KMS-11 (cell line): ENCODE results near the gene ELMOD3.
A peak's percentile ranks its signal among the peaks of the same experiment; 100 is the strongest.

Source experiments
- H2AFZ ChIP-seq: fragments of 200-600 bp; sonication (generic); 2 replicates; pipeline ENCODE4 v1.6.1; 2016; ENCODE audit warnings: antibody characterized with exemption, mixed run types, low read depth
- H3K27ac ChIP-seq: fragments of 200-600 bp; sonication (generic); 2 replicates; pipeline ENCODE4 v1.6.1; 2016; ENCODE audit warnings: mild to moderate bottlenecking, mixed run types
- H3K27me3 ChIP-seq: fragments of 200-600 bp; sonication (generic); 2 replicates; pipeline ENCODE4 v1.6.1; 2017; ENCODE audit warnings: mild to moderate bottlenecking, low read depth, mixed run types, moderate library complexity; ENCODE audit not compliant: insufficient read depth
- H3K36me3 ChIP-seq: fragments of 200-600 bp; sonication (generic); 2 replicates; pipeline ENCODE4 v1.6.1; 2017; ENCODE audit warnings: mild to moderate bottlenecking, mixed run types; ENCODE audit not compliant: insufficient read depth
- H3K4me1 ChIP-seq: fragments of 200-600 bp; sonication (generic); 2 replicates; pipeline ENCODE4 v1.6.1; 2016; ENCODE audit warnings: mild to moderate bottlenecking, low read depth, mixed run types; ENCODE audit not compliant: poor library complexity, severe bottlenecking
- H3K4me2 ChIP-seq: fragments of 200-600 bp; sonication (generic); 2 replicates; pipeline ENCODE4 v1.7.0; 2016; ENCODE audit warnings: mild to moderate bottlenecking, mixed run types
- H3K4me3 ChIP-seq: fragments of 200-600 bp; sonication (generic); IDR thresholded peaks from 2 replicates; pipeline ENCODE4 v1.6.1; 2017; ENCODE audit warnings: low read depth, low read length, mixed read lengths; ENCODE audit not compliant: insufficient read depth
- H3K79me2 ChIP-seq: fragments of 200-600 bp; sonication (generic); 2 replicates; pipeline ENCODE4 v1.6.1; 2016; ENCODE audit warnings: low read depth, mixed run types; ENCODE audit not compliant: insufficient read depth
- H3K9ac ChIP-seq: fragments of 200-600 bp; sonication (generic); 2 replicates; pipeline ENCODE4 v1.6.1; 2016; ENCODE audit warnings: mild to moderate bottlenecking, mixed run types
- H4K20me1 ChIP-seq: fragments of 200-600 bp; sonication (generic); 2 replicates; pipeline ENCODE4 v1.6.1; 2016; ENCODE audit warnings: mild to moderate bottlenecking, mixed run types; ENCODE audit not compliant: insufficient read depth
- TF ChIP-seq, protein P1 (sequence below): fragments of 200-600 bp; sonication (generic); conservative IDR thresholded peaks from 2 replicates; pipeline ENCODE4 v1.6.1; 2017; ENCODE audit warnings: low read depth, mild to moderate bottlenecking, antibody characterized with exemption, low read length, moderate library complexity, mixed read lengths

ELMOD3 gene

GRCh38 chr2:85435981-85436835 lies 81.6 kb downstream of the ELMOD3 start:
- peak overlapping the region; percentile 80 for H2AFZ ChIP-seq
- peak overlapping the region; percentile 86; the same call in 1 of the 2 replicates for H3K27ac ChIP-seq
- H3K4me3 ChIP-seq = no peak overlapping the region
- TF ChIP-seq, protein P1, sequence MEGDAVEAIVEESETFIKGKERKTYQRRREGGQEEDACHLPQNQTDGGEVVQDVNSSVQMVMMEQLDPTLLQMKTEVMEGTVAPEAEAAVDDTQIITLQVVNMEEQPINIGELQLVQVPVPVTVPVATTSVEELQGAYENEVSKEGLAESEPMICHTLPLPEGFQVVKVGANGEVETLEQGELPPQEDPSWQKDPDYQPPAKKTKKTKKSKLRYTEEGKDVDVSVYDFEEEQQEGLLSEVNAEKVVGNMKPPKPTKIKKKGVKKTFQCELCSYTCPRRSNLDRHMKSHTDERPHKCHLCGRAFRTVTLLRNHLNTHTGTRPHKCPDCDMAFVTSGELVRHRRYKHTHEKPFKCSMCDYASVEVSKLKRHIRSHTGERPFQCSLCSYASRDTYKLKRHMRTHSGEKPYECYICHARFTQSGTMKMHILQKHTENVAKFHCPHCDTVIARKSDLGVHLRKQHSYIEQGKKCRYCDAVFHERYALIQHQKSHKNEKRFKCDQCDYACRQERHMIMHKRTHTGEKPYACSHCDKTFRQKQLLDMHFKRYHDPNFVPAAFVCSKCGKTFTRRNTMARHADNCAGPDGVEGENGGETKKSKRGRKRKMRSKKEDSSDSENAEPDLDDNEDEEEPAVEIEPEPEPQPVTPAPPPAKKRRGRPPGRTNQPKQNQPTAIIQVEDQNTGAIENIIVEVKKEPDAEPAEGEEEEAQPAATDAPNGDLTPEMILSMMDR = no peak
- no peak overlapping the region for H3K4me2 ChIP-seq
- peaks cover 20% of the 10 kb centered on the region for H3K4me1 ChIP-seq
- H3K27me3 ChIP-seq = no peaks in the 10 kb centered on the region
- no peaks in the 10 kb centered on the region for H4K20me1 ChIP-seq
- no peaks in the 10 kb centered on the region for H3K79me2 ChIP-seq
- H3K9ac ChIP-seq = no peak overlapping the region
- H3K36me3 ChIP-seq = no peaks in the 10 kb centered on the region

GRCh38 chr2:85436836-85437487 lies 82.4 kb downstream of the ELMOD3 start:
- Histone ChIP-seq H3K36me3 (no peaks in the 10 kb centered on the region), H3K79me2 (no peaks in the 10 kb centered on the region), H3K4me2 (peak overlapping the region; percentile 84), H4K20me1 (no peaks in the 10 kb centered on the region), H2AFZ (peak overlapping the region; percentile 80), H3K4me1 (peaks cover 20% of the 10 kb centered on the region), H3K9ac (peak overlapping the region; percentile 95), H3K27me3 (no peaks in the 10 kb centered on the region), H3K27ac (peak overlapping the region; percentile 86), H3K4me3 (no peak overlapping the region)
- TF ChIP-seq, protein P1 = no peak

DNA sequence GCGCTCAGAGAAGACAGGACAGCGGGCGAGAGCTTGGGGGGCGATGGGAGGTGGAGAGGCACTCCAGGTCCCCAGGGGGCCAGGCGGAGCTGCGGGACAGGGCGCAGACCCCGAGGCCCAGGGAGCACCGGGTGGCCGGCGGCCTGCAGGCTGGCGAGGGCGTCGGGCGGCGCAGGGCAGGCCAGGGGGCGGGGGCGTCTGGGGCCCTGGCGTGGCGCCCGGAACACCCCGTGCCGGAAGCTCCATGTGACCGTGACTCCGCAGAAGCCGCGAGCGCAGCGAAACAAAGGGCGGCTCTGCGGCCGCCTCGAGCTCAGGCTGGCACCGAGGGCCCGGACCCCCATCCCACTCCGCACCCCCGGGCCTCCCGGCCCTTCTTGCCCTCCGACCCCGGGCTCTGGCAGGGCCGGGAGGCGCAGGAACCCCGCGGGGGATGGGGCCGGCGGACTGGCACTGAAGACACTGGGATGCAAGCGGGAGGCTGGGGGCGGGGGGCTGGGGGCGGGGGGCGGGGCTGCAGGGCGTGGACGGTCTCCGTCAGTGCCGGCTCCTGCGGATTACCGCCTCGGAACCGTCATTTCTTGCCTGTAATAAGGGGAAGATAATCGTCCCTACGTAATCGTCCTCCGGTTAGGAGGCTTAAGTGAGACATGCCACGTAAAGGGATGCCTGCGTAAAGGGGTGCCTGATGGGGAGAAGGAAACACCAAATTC lies 83.1 kb downstream of the ELMOD3 start:
- Histone ChIP-seq H3K4me2 (peak overlapping the region; percentile 84), H3K79me2 (no peaks in the 10 kb centered on the region), H4K20me1 (no peaks in the 10 kb centered on the region), H3K4me1 (peaks cover 20% of the 10 kb centered on the region), H3K27ac (peak overlapping the region; percentile 86), H3K36me3 (no peaks in the 10 kb centered on the region), H3K4me3 (no peak overlapping the region), H2AFZ (peak overlapping the region; percentile 80), H3K27me3 (no peaks in the 10 kb centered on the region), H3K9ac (peak overlapping the region; percentile 95)
- TF ChIP-seq, protein P1 = no peak

- peak overlapping the region; percentile 95; the same call in 1 of the 2 replicates for H3K9ac ChIP-seq
- no peak overlapping the region for H3K4me3 ChIP-seq
- no peaks in the 10 kb centered on the region for H3K36me3 ChIP-seq
- H2AFZ ChIP-seq = peak overlapping the region; percentile 75
- peak overlapping the region; percentile 86 for H3K27ac ChIP-seq
- peak overlapping the region; percentile 60 for H3K4me2 ChIP-seq
- TF ChIP-seq, protein P1 = no peak
- H3K79me2 ChIP-seq = no peaks in the 10 kb centered on the region
- H3K27me3 ChIP-seq = no peaks in the 10 kb centered on the region
- no peaks in the 10 kb centered on the region for H4K20me1 ChIP-seq
- peaks cover 20% of the 10 kb centered on the region for H3K4me1 ChIP-seq
Observed at GRCh38 chr2:85438201-85439024, 83.8 kb downstream of the ELMOD3 start.
